ENCODE results near the gene SLC22A23. TPM values are rescaled to one million over a fixed set of nuclear protein-coding genes. Genes with fewer than 3 reads are reported as not detected.

The SLC22A23 gene
- total RNA-seq, 2 experiments from 2014 or later: 13.4 to 13.6 TPM

GRCh38 chr6:3356056-3356823, 100.6 kb downstream of the SLC22A23 start:
- no peak for TF ChIP-seq CTCF (IDR thresholded peaks at IDR 0.05)
- Mint-ChIP-seq H3K27me3 (no peaks in the 10 kb centered on the region), H3K4me3 (peak overlapping the region; percentile 85), H3K27ac (peak overlapping the region; percentile 94), H3K36me3 (ENCODE audit: low read depth) (peaks cover 13% of the 10 kb centered on the region), H3K9me3 (no peaks in the 10 kb centered on the region), H3K4me1 (ENCODE audit: low read depth) (peaks cover 47% of the 10 kb centered on the region)
- Histone ChIP-seq H3K4me3 (ENCODE audit: low read length) (peak overlapping the region; percentile 50), H3K27me3 (ENCODE audit: control insufficient read depth in 1 of 2, insufficient read depth in 2 of 2, low read length in 2 of 2) (no peaks in the 10 kb centered on the region), H3K27ac (ENCODE audit: low read depth in 1 of 2, low read length in 2 of 2) (peak overlapping the region; percentile 67 to 71), H3K36me3 (ENCODE audit: insufficient read depth, low read length) (no peaks in the 10 kb centered on the region), H3K4me1 (ENCODE audit: insufficient read depth, low read length) (peaks cover 33% of the 10 kb centered on the region), H3K9me3 (ENCODE audit: control insufficient read depth in 1 of 2, insufficient read depth in 1 of 2, low read length in 2 of 2) (no peaks in the 10 kb centered on the region)
- intact Hi-C loops (cut with DNase I, micrococcal nuclease): loop anchor here (2.0 to 10.0 kb wide), 10 partner anchors 99 to 1646 kb away; partner anchors contain the start of genes BPHL (in 1 of the 2), CDYL (in 1 of the 2), ECI2 (in 1 of the 2) and GMDS (in 1 of the 2)
- ATAC-seq (ENCODE audit: poor library complexity) (peak; percentile 78), DNase-seq (peak; percentile 36 to 87 (median 58))
- ChIA-PET CTCF (no interaction called here), POLR2A (interaction anchor here (0.6 to 1.4 kb wide), 5 partner anchors 12 to 591 kb away, joined by 3 to 5 read pairs (median 3); partner anchors contain the start of gene WRNIP1)

GRCh38 chr6:3355358-3356055, 101.3 kb downstream of the SLC22A23 start:
- intact Hi-C loops (cut with DNase I, micrococcal nuclease): loop anchor here (1.0 to 10.0 kb wide), 12 partner anchors 15 to 1647 kb away; partner anchors contain the start of genes BPHL (in 1 of the 2), CDYL (in 1 of the 2), ECI2 (in 1 of the 2) and GMDS (in 1 of the 2)

More at GRCh38 chr6:3355358-3356055, 101.3 kb downstream of the SLC22A23 start:
- Mint-ChIP-seq H3K36me3 (ENCODE audit: low read depth) (peaks cover 13% of the 10 kb centered on the region), H3K4me3 (peak overlapping the region; percentile 85), H3K27me3 (no peaks in the 10 kb centered on the region), H3K4me1 (ENCODE audit: low read depth) (peaks cover 47% of the 10 kb centered on the region), H3K27ac (peak overlapping the region; percentile 94), H3K9me3 (no peaks in the 10 kb centered on the region)
- Histone ChIP-seq H3K9me3 (ENCODE audit: control insufficient read depth in 1 of 2, insufficient read depth in 1 of 2, low read length in 2 of 2) (no peaks in the 10 kb centered on the region), H3K27me3 (ENCODE audit: control insufficient read depth in 1 of 2, insufficient read depth in 2 of 2, low read length in 2 of 2) (no peaks in the 10 kb centered on the region), H3K27ac (ENCODE audit: low read depth in 1 of 2, low read length in 2 of 2) (peak overlapping the region; percentile 75 to 86), H3K36me3 (ENCODE audit: insufficient read depth, low read length) (no peaks in the 10 kb centered on the region), H3K4me3 (ENCODE audit: low read length) (peak overlapping the region; percentile 50), H3K4me1 (ENCODE audit: insufficient read depth, low read length) (peaks cover 33% of the 10 kb centered on the region)
- ATAC-seq (ENCODE audit: poor library complexity) (peak; percentile 64), DNase-seq (peak in 10 of 14 experiments; percentile 7 to 76 (median 36))
- ChIA-PET POLR2A (interaction anchor here (1.4 kb wide), 1 partner anchor 20 kb away, joined by 5 read pairs; no protein-coding TSS in a partner anchor), CTCF (no interaction called here)
- TF ChIP-seq CTCF (IDR thresholded peaks at IDR 0.05): no peak
